Stimulated activated CD4-positive, alpha-beta T cell treated with anti-CD3 and anti-CD28 coated beads, Interleukin-15, amount 100 ng/mL, for 24 hours (primary cell): ENCODE measurements around the gene MFAP4.

Source experiments
- DNase-seq: peaks from one replicate; pipeline ENCODE4 v3.0.0-alpha.2; 2020

The MFAP4 gene, protein sequence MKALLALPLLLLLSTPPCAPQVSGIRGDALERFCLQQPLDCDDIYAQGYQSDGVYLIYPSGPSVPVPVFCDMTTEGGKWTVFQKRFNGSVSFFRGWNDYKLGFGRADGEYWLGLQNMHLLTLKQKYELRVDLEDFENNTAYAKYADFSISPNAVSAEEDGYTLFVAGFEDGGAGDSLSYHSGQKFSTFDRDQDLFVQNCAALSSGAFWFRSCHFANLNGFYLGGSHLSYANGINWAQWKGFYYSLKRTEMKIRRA

DNA sequence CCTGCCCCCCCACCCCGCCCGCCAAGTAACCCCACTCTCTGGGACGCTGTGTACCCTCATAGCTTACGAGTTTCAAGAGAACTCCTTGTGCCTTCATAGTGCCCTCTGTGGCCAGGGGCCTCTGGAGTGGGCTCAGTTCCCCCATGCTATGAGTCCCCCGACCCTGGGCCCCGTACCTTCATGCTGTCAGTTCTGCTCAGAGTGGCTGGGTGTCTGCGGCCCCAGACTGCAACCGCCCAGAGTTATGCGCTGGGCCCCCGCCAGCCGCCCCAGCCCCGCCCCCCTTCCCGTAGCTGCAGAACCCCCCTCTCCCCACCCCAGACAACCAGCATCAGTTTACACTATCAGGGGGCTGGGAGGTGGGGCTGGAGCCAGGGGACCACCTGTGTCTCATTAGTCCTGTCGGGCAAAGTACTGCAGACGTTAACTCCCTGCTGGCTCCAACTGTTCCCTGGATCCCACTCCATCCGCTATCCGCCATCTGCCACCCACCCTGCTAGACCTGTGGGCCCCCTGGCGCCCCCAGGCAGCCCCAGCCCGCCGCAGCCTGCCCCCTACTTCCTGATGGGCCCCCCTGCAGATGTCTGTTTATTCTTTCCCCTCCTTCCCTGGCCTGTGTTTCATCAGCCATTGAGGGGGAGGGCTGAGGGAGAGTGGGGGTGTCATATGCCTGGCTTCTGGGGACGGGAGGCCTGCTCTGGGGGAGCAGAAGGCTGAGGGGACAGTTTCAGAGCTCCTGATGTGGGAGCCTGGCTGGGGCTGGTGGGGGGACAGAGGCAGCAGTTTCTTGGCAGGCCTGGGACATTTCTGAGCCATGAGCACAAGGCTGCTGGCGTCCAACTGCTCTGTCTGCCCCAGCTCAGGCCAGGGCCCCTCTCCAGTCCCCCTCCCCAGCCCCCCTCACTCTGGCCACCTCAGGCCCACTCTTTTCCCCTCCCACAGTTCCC, at the start of gene MFAP4:
TSS of gene MFAP4 (minus strand) at position 217 of the 947 bp plus-strand sequence. CDS start at position 182, 35 bp downstream.
- DNase-seq, result no peak

DNA sequence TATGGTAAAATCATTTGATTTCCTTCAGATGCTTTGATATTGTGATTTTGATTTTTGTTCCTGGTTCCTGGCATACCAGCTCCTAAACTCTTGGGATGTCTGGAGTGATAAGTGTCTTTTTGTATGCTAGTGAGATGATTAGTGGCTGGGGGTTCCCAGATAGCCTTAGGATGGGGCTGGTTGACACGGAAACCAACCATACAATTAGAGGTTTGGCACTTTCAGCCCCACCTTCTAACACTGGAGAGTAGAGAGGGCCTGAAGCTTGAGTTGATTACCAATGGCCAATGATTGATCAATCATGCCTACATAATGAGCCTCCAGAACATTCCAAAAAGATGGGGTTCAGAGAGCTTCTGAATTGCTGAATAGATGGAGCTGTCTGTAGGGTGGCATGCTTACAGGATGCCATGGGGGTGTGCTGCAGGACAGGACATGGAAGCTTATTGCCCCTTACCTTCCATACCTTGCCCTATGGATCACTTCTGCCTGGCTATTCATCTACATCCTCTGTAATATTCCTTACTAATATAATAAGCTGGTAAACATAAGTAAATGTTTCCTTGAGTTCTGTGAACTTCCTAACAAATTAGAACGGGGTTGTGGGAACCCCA, 46.8 kb upstream of the MFAP4 start:
- DNase-seq, result no peak

DNA sequence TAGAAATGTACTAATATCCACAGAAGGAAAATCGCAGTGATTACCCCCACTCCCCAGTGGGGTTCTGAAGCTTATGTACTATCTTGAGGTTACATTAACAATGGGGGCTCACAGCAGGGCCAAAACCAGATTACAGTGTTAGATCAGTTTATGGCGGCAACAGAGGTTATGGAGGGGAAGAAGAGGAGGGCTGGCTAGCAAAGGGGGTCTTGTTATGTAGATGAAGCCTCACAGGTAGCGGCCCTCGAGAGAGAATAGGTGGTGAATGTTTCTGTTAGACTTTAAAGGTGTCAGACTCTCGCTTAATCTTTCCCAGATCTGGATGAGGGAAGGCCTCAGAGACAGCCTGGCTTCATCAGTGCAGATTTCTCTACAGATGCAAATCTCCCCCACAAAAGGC, 46.3 kb upstream of the MFAP4 start:
- no peak for DNase-seq

DNA sequence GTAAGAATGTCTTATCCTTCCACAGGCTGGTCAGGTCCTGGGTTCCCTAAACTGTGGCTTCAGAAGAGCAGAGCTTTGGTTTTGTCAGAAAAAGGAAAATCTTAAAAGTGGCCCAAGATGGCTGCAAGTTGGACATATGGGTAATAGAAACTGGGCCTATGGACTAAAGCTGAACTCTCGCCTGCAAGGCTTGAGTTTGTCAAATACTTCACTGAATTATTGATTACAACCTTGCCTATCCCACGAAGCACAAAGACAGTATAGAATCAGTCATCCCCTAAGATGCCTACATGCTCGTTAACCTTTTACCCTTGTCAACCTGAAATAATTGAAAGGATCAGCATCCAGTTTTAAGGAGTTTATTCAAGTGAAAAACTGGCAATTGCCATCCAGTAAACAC, 44.7 kb upstream of the MFAP4 start:
- DNase-seq, result no peak

DNA sequence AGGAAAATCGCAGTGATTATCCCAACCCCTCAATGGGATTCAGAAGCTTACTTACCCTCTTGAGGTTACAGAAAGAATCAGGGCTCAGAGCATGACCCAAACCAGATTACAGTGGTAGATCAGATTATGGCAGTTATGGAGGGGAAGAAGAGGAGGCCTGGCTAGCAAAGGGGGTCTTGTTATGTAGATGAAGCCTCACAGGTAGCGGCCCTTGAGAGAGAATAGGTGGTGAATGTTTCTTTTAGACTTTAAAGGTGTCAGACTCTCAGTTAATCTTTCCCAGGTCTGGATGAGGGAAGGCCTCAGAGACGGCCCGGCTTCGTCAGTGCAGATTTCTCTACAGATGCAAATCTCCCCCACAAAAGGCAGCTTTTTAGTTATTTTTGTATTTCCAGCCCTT, 39.6 kb upstream of the MFAP4 start:
- no peak for DNase-seq

DNA sequence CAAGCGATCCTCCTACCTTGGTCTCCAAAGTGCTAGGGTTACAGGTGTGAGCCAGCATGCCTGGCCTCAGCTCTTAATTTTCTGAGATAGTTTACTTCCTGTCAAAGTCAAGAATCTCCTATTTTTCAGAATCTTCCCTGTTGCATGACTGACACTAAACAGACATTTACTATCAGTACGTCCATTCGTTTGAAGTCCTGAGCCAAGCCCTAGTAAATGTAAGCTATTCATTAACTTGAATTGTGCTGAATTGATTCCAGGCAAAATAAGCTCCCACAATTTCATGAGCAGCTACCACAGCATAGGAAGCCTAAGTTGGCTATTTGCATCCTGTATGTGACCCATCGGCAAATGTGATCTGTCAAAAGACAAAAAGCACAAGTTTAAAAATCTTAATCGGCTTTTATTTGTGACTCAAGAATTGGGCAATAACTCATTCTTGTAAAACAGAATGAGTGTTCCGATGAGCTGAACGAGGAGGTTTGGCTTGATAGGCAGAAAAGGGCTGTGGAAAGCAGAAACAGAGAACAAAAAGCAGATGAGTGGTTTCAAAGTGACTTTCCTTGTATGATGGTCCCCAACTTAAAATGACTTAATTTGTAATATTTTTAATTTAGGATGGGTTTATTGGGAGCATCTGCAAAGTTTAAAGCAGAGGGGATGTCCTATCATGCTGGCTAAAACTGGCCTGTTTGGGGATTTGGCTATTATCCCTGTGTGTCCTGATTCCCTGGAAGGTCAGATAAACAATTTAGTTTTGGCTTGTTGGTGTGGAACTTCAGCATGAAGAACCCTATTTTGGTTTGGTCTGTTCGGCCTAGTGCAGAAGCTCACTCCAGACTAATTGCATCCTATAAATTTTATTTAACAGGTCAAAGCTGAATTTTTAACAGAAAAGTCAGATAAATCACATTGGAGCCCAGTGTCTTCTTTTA, 38.2 kb upstream of the MFAP4 start:
- no peak for DNase-seq

DNA sequence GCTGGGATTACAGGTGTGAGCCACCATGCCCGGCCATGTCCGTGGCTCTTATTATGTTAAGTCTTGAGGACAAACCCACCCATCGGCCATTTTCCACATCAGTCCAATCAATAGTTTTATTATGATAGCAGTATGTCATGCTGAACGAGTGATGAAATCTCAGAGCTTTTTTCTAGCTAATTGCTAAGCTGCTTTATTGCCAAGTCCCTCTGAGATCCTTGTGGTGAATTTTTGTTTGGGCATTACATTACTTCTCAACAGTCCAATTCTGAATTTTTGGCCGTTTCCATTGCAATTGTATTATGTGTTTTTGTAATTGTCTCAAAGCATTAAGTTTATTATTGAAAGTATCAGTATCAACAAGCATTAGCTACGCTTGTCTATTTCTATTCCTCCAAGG, 34.9 kb upstream of the MFAP4 start:
- no peak for DNase-seq

DNA sequence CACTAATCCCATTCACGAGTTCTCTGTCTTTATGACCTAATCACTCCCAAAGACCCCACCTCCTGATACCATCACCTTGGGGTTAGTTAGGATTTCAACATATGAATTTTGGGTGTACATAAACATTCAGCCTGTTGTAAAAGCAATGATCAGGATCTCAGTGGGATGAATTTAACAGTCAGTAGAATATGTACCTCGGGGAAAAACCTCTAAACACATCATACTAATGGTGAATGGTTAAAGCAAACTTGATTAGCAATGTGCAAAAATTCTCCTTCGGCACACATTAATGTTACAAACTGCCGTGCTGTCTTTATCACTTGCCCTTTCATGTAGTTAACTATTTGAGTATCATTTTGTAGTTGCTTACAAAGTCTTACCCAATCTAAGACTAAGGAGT, 34.2 kb upstream of the MFAP4 start:
- DNase-seq, result no peak

DNA sequence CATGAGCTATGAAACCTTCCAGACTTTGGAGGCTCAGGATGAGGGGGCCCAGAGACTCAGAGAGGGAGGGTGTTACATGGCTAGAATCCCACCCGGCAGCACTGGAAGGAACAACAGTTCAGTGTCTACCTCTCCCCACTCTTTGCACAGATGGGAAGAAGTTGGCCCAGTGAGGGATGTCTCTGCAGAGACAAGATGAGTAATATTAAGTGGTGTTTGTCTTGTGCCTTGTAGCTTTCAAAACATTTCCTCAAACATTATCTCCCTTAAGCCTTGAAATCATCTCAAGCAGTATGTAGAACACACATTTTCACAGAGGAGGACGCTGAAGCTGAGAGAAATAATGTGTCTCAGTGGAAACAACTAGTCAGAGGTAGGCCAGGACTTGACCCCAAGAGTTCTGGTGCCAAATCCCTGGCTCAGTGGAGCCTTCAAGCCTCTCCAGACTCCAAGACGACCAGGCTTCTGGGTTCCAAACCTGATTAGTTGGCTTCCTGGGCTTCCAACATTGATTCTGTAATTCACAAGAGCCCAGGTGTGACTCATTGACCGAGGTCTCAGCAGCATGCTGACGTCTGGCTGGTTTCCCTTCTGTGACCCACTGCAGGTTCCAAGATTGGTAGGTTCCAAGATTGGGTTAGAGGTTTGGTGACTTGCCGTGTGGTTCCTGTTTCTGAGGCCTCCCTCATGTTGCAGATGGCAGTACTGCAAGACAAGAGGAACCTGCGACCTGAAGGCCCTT, 31.4 kb upstream of the MFAP4 start:
- peak; percentile 32 for DNase-seq

DNA sequence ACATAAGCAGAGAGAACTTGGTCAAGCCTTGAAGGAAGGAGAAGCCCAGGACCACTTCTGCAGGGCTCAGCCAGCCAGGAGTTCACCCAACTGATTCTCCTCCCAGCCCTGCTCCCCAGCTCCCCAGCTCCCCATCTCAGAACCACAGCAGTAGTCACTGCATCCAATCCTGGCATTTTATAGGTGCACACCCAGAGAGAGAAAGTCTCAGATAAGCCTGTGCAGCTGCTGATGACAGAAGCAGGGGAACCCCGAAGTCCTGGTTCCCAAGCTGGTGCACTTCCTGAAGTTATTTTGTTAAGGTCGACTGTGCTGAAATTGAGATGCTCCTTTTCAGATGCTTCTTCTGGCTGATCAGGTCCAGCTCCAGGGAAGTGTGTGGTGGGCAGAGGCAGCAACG, 30.6 kb upstream of the MFAP4 start:
- no peak for DNase-seq

DNA sequence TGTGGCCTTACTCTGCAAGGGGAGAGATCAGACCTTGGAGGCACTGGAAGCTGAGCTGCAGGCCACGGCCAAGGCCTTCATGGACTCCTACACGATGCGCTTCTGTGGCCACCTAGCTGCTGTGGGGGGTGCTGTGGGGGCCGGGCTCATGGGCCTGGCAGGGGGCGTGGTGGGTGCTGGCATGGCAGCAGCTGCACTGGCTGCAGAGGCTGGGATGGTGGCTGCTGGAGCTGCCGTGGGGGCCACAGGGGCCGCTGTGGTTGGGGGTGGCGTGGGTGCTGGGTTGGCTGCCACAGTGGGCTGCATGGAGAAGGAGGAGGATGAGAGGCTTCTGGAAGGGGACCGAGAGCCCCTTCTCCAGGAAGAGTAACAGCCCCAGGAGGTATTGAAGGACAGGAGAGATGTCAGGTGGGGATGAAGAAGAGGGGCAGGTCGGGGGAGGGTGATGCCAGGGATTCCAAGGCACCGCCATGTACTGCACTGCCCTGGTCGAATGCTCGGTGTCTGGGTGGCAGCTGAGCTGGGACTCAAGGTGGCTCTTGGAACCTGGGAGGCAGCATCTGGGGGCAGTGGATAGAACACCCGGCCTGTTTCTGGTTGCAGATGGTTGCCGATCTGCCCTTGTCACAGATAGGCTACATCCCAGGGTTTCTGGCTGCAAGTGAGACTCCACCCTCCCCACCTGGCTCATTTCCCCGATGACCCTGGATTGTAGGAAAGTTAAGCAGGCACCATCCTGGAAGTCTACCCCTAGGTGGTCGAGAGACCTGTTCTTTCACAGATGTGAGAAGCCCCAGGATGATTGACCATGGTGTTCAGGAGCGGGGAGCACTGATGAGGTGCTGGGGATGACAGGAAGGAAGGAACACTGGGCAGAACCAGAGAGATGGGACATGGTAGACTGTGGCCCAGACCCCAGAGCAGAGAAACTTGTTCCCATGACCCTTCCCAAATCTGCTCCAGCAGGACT, 29.1 kb upstream of the MFAP4 start:
- DNase-seq, result no peak

DNA sequence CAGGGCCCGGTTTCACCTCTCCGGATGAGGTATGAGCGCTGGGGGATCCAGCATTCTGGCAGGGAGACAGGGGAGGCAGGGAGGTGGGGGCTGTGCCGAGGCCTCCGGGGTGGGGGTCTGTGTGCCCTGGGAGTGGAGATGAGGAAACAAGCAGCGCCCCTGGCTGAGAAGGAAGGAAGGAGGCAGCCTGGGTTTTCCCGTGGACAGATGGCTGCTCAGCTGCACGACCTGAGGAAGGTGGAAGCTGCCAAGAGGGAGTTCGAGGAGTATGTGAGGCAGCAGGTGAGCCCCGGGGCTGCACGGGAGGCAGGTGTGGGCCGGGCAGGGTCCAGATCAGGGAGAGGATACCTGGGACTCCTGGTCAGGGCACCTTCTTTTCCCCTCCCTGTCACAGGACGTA, 28.3 kb upstream of the MFAP4 start:
- DNase-seq, result no peak

DNA sequence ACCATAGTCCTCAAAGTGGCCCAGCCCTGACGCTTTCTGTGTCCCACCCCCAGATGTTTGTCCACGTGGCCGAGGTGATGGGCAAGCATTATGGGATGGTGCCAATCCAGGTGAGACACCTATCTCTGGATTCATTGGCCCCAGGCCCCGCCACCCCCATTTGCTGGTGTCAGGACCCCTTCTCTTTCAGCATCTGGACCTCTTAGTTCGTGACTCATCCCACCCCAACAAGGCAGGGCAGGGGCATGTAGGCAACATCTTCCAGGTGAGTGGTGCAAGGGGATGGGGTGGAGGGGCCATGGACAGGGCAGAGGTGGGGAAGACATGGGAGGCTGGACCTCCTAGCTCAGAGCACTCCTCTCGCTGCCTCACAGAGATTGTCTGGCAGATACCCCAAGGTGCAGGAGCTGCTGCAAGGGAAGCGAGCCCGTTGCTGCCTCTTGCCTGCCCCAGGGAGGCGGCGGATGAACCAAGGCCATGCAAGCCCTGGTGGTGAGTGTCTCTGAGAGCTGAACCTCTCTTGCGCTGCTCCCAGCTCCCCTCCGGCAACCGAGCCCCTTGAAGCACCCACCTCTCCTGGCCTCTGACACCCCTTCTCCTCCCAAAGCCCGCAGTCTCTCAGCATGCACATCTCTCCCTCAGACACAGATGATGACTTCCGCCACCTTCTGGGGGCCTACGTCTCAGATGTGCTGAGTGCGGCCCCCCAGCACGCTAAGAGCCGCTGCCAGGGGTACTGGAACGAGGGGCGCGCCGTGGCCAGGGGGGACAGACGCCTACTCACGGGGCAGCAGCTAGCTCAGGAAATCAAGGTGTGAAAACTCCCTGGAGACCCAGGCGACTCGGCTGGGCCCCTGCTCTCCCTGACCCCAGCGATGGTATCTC, 27.6 kb upstream of the MFAP4 start:
- DNase-seq, result no peak

DNA sequence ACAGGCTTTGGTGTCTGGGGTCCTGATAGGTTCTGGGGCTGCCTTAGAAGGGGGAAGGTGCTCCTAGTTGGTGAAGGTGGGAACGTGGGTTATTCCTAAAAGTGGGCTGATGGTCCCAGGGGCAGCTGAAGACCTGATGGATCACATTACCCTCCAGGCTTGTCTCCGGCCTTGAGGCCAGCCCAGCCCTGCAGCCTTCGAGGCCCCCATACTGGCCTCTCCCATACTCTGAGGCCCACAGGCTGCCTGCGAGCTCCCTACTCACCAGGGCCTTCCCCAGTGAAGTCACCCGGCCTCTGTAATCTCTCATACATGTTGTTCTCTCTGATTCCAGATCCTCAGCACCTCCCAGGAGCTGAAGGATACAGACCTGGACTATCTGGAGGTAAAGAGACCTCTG, 26.8 kb upstream of the MFAP4 start:
- DNase-seq, result no peak

DNA sequence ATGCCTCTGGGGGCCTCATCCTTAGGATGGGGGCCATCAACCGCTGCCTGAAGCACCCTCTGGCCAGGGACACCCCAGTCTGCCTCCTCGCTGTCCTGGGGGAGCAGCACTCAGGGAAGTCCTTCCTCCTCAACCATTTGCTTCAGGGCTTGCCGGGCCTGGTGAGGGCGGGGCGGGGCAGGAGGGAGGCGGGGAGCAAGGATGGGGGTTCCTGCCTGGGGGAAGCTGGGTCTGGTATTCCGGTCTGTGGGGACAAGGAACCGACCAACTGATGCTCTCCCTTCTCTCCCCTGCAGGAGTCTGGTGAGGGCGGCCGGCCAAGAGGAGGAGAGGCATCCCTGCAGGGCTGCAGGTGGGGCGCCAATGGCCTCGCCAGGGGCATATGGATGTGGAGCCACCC, 26.0 kb upstream of the MFAP4 start:
- no peak for DNase-seq

DNA sequence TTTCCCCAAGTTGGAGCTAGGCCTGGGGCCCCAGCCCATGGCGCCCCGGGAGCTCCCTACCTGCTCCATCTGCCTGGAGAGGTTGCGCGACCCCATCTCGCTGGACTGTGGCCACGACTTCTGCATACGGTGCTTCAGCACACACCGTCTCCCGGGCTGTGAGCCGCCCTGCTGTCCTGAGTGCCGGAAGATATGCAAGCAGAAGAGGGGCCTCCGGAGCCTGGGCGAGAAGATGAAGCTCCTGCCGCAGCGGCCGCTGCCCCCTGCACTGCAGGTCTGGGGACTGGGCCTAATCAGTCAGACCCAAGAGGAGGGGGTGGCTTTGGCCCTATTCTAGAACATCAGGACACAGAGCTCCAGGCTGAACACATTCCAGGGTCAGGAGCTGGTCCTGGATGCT, 25.5 kb upstream of the MFAP4 start:
- DNase-seq, result no peak

DNA sequence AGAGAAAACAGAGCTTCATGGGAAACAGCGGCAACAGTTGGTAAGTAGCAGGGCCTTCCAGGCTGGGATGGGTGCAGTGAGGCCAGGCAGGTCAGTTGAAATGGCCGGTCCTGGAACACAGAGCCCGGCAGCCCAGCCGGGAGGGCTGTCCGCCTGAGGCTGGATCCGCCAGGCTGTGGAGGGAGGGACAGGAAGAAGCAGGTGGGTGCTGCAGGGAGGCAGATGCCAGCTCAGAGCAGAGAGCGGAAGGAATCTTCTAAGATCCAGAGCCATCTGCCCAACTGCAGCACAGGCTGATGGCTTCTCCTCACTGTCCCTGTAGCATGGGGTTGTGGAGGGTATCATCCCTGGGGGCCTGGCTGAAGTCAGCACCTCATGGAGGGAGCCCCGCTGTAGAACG, 24.6 kb upstream of the MFAP4 start:
- no peak for DNase-seq

DNA sequence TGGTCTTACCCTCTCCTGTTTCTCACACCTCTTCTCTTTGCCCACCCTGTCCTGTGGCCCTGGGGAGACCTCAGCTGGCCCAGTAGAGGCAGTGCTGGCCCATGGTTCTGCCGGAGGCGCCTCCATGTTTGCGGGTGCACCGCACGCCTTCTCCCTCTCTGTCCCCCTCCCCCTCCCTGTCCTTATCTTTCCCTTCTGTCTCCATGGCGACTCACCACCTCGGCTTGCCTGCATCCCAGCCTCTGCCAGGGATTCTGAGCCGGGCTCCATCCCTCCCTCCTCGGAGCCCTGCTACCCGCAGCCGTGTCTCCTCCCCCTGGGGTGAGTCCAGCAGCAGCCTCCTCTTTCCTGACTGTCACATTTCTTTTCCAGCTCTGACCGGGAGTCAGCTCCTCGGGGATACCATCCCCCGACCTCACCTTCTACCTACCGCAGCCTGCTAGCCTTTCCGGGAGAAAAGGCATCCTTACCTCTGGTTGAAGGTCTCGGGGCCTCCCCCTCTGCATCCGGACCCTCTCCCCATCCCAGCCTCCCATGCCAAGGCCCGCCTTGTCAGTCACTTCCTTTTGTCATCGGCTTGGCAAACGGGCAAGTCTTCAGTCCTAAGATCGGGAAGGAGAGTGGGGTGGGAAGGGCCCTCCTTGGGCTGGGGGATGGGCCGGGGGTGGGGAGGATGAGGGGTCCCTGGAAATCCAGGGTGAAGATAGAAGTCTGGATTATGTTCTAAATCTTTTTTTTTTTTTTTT, 24.1 kb upstream of the MFAP4 start, which contains the start of gene RNF112:
TSS of gene RNF112 (plus strand) at position 358 of the 746 bp plus-strand sequence. CDS start at position 535, 177 bp downstream.
- DNase-seq, result no peak

DNA sequence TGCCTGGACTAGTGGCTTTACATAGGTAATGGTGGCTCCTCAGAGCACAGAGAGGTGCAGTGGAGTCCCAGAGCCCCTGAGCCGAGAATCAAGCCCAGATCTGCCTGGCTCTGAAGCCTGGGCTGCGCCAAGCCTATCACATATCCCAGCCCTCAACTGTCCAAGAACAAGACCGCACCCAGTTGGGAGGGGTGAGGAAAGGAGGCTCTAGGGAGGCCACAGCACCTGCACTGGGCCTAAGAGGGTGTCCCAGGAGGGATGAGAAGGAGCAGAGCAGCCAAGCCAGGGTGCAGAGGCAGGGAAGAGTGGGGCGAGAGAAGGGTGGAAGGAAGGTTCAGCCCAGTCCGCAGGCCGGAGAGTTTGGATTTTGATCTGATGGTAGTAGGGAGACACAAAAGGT, 23.1 kb upstream of the MFAP4 start:
- DNase-seq, result no peak
